HepG2 (cell line): Measurements from ENCODE around the gene NUBP2. TPM values are rescaled to one million over a fixed set of nuclear protein-coding genes. Genes with fewer than 3 reads are reported as not detected.

Source experiments
- CHD4 ChIP-seq: fragments of 200-600 bp; sonication (generic); IDR thresholded peaks from 2 replicates; pipeline ENCODE4 v1.7.0; 2017; ENCODE audit warnings: mild to moderate bottlenecking, low read length, borderline replicate concordance
- HDAC1 ChIP-seq: sonication (generic); formaldehyde crosslinking; IDR thresholded peaks from 2 replicates; pipeline ENCODE4 v1.5.1; 2020; ENCODE audit warnings: mild to moderate bottlenecking, missing genetic modification reagents
- HNRNPL ChIP-seq: fragments of 200-400 bp; formaldehyde crosslinking; IDR thresholded peaks from 2 replicates; pipeline ENCODE4 v1.6.1; 2017; ENCODE audit warnings: mild to moderate bottlenecking, low read depth, low read length
- HOXA3 ChIP-seq: sonication (generic); formaldehyde crosslinking; IDR thresholded peaks from 2 replicates; pipeline ENCODE4 v1.5.0; 2020; ENCODE audit warnings: missing genetic modification reagents
- IRF2 ChIP-seq: IDR thresholded peaks from 2 replicates; pipeline ENCODE4 v1.6.1; 2018; ENCODE audit warnings: missing genetic modification reagents, missing compliant biosample characterization
- KLF12 ChIP-seq: sonication (generic); formaldehyde crosslinking; IDR thresholded peaks from 2 replicates; pipeline ENCODE4 v1.4.0; 2020; ENCODE audit warnings: missing genetic modification reagents, borderline replicate concordance
- KMT2B ChIP-seq: IDR thresholded peaks from 2 replicates; pipeline ENCODE4 v1.6.1; 2016; ENCODE audit warnings: missing genetic modification reagents, missing compliant biosample characterization
- MED1 ChIP-seq: sonication (generic); formaldehyde crosslinking; IDR thresholded peaks from 2 replicates; pipeline ENCODE4 v1.4.0; 2020; ENCODE audit warnings: missing genetic modification reagents
- NFIB ChIP-seq: sonication (generic); formaldehyde crosslinking; IDR thresholded peaks from 2 replicates; pipeline ENCODE4 v1.9.0; 2021; ENCODE audit warnings: missing genetic modification reagents, mild to moderate bottlenecking, borderline replicate concordance
- RBM22 ChIP-seq: fragments of 200-400 bp; formaldehyde crosslinking; optimal IDR thresholded peaks from 2 replicates; pipeline ENCODE3; 2017; ENCODE audit warnings: mild to moderate bottlenecking, low read length, moderate library complexity
- SOX6 ChIP-seq, 2 experiments: fragments of 450-650 bp in 1 of 2; sonication (generic) in 1 of 2; formaldehyde crosslinking in 1 of 2; IDR thresholded peaks; 2 replicates each; pipeline versions ENCODE4 v1.4.0 to v1.6.1; 2017 to 2020; ENCODE audit warnings: antibody characterized with exemption in 1 of 2, mild to moderate bottlenecking in 1 of 2, missing genetic modification reagents in 1 of 2
- THAP11 ChIP-seq: IDR thresholded peaks from 2 replicates; pipeline ENCODE4 v1.6.1; 2016; ENCODE audit warnings: missing biosample characterization, missing genetic modification reagents
- ZBTB1 ChIP-seq: sonication (generic); formaldehyde crosslinking; IDR thresholded peaks from 2 replicates; pipeline ENCODE4 v1.4.0; 2020; ENCODE audit warnings: missing genetic modification reagents, borderline replicate concordance
- ZBTB3 ChIP-seq: sonication (generic); formaldehyde crosslinking; IDR thresholded peaks from 2 replicates; pipeline ENCODE4 v1.4.0; 2020; ENCODE audit warnings: low read depth, mild to moderate bottlenecking, moderate library complexity, missing genetic modification reagents, borderline replicate concordance
- ZFP36L2 ChIP-seq: sonication (generic); formaldehyde crosslinking; IDR thresholded peaks from 2 replicates; pipeline ENCODE4 v1.4.0; 2020; ENCODE audit warnings: missing genetic modification reagents
- ZNF354B ChIP-seq: sonication (generic); formaldehyde crosslinking; IDR thresholded peaks from 2 replicates; pipeline ENCODE4 v1.8.0; 2022; ENCODE audit warnings: mild to moderate bottlenecking, missing genetic modification reagents
- ZNF781 ChIP-seq: sonication (generic); formaldehyde crosslinking; IDR thresholded peaks from 2 replicates; pipeline ENCODE4 v1.5.1; 2020; ENCODE audit warnings: borderline replicate concordance, mild to moderate bottlenecking, missing genetic modification reagents; ENCODE audit errors: not compliant biosample characterization
- ZNF883 ChIP-seq: sonication (generic); formaldehyde crosslinking; IDR thresholded peaks from 2 replicates; pipeline ENCODE4 v1.5.1; 2020; ENCODE audit warnings: mild to moderate bottlenecking, missing genetic modification reagents; ENCODE audit errors: not compliant biosample characterization
- polyA plus RNA-seq, 8 experiments: library from polyadenylated mRNA; depleted of rRNA in 3 of 8; stranded (reverse) in 7 of 8; unstranded in 1 of 8; fragments of >200 nt; fragmentation: Illumina TruSeq in 4 of 8; extraction: Trizol in 4 of 8; gene quantifications; 2 replicates each; pipeline versions ENCODE4 v1.2.1 to v1.2.3, GENCODE V29; 2011 to 2016; ENCODE audit warnings: low read depth in 4 of 8, missing spikeins in 1 of 8, mixed read lengths in 1 of 8; ENCODE audit not compliant: insufficient read depth in 1 of 8
- total RNA-seq, 5 experiments: library from RNA; depleted of rRNA; stranded (reverse); fragments of >200 nt; fragmentation: Illumina TruSeq; extraction: Trizol; gene quantifications; 2 replicates each; pipeline ENCODE4 v1.2.3, GENCODE V29; 2016; ENCODE audit warnings: low read depth in 1 of 5
- TF ChIP-seq, protein P1 (sequence below): sonication (generic); formaldehyde crosslinking; IDR thresholded peaks from 2 replicates; pipeline ENCODE4 v1.5.0; 2020; ENCODE audit warnings: missing genetic modification reagents
- TF ChIP-seq, protein P2 (sequence below): IDR thresholded peaks from 2 replicates; pipeline ENCODE4 v1.6.1; 2016; ENCODE audit warnings: missing biosample characterization, missing genetic modification reagents, low read depth
- TF ChIP-seq, protein P3 (sequence below): sonication (generic); IDR thresholded peaks from 2 replicates; pipeline ENCODE4 v1.6.1; 2016; ENCODE audit warnings: low read depth, borderline replicate concordance
- TF ChIP-seq, protein P4 (sequence below): sonication (generic); formaldehyde crosslinking; IDR thresholded peaks from 2 replicates; pipeline ENCODE4 v1.4.0; 2020; ENCODE audit warnings: missing genetic modification reagents

The NUBP2 gene
- total and polyA plus RNA-seq, 2 of the 13 experiments (the other 11 are each of a cell fraction or from before 2014, with no cell fraction given), result 25.7 to 61.5 TPM

DNA sequence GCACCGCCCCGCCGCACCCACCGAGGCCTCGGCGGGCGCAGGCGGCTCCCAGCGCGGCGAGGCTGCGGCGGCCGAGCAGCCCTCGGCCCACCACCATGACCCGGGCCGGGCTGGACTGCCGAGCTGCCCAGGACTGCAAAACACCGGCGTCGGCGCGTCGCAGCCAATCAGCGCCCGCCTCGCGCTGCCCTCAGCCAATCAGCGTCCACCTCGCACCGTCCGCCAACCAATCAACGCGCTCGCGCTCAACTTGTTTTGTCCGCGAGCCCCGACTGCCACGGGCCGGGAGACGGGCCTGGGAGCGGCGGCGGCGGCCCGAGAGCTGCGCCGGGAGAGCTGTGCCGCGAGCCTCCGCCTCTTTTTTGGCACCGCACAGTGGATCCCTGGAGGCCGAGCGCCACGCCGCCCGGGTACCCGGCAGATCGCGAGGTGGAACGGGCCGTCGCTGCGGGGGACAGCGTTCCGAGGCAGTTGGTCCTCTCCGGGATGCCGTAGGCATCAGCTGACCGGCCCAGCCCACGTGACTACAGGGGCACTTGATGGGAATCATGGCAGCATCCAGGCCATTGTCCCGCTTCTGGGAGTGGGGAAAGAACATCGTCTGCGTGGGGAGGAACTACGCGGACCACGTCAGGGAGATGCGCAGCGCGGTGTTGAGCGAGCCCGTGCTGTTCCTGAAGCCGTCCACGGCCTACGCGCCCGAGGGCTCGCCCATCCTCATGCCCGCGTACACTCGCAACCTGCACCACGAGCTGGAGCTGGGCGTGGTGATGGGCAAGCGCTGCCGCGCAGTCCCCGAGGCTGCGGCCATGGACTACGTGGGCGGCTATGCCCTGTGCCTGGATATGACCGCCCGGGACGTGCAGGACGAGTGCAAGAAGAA is 44.2 kb downstream of the NUBP2 start, which contains the start of the genes FAHD1 and HAGH (continued):
- TF ChIP-seq KLF12 (CRISPR knock-in tag) (peak; percentile 77; the same call in 1 of the 2 replicates), MED1 (CRISPR knock-in tag) (peak; percentile 86), HNRNPL (peak; percentile 83), ZNF883 (CRISPR knock-in tag) (peak; percentile 92), CHD4 (no peak), RBM22 (no peak), SOX6 (IDR thresholded peaks at IDR 0.05) (no peak), SOX6 (CRISPR knock-in tag; IDR thresholded peaks at IDR 0.05) (peak; percentile 77), IRF2 (CRISPR knock-in tag) (peak; percentile 90), ZBTB3 (CRISPR knock-in tag) (peak; percentile 43; the same call in 1 of the 2 replicates), ZBTB1 (CRISPR knock-in tag) (no peak), ZFP36L2 (no peak; the same call in 1 of the 2 replicates), ZNF354B (peak; percentile 99; the same call in 1 of the 2 replicates), HOXA3 (CRISPR knock-in tag) (peak; percentile 93), ZNF781 (CRISPR knock-in tag) (peak; percentile 93), NFIB (CRISPR knock-in tag) (no peak), KMT2B (CRISPR knock-in tag) (peak; percentile 73; the same call in 1 of the 2 replicates), HDAC1 (CRISPR knock-in tag) (peak; percentile 99), THAP11 (CRISPR knock-in tag) (peak; percentile 91)
- TF ChIP-seq, protein P1, sequence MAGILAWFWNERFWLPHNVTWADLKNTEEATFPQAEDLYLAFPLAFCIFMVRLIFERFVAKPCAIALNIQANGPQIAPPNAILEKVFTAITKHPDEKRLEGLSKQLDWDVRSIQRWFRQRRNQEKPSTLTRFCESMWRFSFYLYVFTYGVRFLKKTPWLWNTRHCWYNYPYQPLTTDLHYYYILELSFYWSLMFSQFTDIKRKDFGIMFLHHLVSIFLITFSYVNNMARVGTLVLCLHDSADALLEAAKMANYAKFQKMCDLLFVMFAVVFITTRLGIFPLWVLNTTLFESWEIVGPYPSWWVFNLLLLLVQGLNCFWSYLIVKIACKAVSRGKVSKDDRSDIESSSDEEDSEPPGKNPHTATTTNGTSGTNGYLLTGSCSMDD (CRISPR knock-in tag), result no peak
- TF ChIP-seq, protein P2, sequence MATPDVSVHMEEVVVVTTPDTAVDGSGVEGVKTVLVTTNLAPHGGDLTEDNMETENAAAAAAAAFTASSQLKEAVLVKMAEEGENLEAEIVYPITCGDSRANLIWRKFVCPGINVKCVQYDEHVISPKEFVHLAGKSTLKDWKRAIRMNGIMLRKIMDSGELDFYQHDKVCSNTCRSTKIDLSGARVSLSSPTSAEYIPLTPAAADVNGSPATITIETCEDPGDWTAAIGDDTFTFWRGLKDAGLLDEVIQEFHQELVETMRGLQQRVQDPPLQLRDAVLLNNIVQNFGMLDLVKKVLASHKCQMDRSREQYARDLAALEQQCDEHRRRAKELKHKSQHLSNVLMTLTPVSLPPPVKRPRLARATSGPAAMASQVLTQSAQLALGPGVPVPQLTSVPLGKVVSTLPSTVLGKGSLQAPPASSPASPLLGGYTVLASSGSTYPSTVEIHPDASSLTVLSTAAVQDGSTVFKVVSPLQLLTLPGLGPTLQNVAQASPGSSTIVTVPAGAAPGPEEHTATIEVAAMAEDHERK (CRISPR knock-in tag), result peak; percentile 19; the same call in 1 of the 2 replicates
- TF ChIP-seq, protein P3, sequence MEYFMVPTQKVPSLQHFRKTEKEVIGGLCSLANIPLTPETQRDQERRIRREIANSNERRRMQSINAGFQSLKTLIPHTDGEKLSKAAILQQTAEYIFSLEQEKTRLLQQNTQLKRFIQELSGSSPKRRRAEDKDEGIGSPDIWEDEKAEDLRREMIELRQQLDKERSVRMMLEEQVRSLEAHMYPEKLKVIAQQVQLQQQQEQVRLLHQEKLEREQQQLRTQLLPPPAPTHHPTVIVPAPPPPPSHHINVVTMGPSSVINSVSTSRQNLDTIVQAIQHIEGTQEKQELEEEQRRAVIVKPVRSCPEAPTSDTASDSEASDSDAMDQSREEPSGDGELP, result peak; percentile 99
- TF ChIP-seq, protein P4, sequence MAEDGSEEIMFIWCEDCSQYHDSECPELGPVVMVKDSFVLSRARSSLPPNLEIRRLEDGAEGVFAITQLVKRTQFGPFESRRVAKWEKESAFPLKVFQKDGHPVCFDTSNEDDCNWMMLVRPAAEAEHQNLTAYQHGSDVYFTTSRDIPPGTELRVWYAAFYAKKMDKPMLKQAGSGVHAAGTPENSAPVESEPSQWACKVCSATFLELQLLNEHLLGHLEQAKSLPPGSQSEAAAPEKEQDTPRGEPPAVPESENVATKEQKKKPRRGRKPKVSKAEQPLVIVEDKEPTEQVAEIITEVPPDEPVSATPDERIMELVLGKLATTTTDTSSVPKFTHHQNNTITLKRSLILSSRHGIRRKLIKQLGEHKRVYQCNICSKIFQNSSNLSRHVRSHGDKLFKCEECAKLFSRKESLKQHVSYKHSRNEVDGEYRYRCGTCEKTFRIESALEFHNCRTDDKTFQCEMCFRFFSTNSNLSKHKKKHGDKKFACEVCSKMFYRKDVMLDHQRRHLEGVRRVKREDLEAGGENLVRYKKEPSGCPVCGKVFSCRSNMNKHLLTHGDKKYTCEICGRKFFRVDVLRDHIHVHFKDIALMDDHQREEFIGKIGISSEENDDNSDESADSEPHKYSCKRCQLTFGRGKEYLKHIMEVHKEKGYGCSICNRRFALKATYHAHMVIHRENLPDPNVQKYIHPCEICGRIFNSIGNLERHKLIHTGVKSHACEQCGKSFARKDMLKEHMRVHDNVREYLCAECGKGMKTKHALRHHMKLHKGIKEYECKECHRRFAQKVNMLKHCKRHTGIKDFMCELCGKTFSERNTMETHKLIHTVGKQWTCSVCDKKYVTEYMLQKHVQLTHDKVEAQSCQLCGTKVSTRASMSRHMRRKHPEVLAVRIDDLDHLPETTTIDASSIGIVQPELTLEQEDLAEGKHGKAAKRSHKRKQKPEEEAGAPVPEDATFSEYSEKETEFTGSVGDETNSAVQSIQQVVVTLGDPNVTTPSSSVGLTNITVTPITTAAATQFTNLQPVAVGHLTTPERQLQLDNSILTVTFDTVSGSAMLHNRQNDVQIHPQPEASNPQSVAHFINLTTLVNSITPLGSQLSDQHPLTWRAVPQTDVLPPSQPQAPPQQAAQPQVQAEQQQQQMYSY, result no peak
